K562 (cell line): ENCODE results near the gene THADA.

Experiments used
- HIVEP1 ChIP-seq: fragments of 250-450 bp; sonication (Bioruptor Pico); IDR thresholded peaks from 2 replicates; pipeline ENCODE4 v1.4.0; 2020; ENCODE audit warnings: mild to moderate bottlenecking
- PCBP1 ChIP-seq: fragments of 200-400 bp; formaldehyde crosslinking; IDR thresholded peaks from 2 replicates; pipeline ENCODE4 v1.6.1; 2018; ENCODE audit warnings: mild to moderate bottlenecking, low read depth, low read length; ENCODE audit not compliant: poor library complexity, severe bottlenecking
- RNF2 ChIP-seq: sonication (generic); IDR thresholded peaks from 2 replicates; pipeline ENCODE4 v1.6.1; 2016
- TF ChIP-seq, protein P1 (sequence below): sonication (generic); formaldehyde crosslinking; IDR thresholded peaks from 2 replicates; pipeline ENCODE4 v1.8.1; 2023; ENCODE audit warnings: mild to moderate bottlenecking, missing genetic modification reagents, moderate library complexity
- TF ChIP-seq, protein P2 (sequence below), 3 experiments: IDR thresholded peaks in 2 of 3; conservative IDR thresholded peaks in 1 of 3; 2 replicates each; pipeline ENCODE4 v1.5.1; 2011 to 2012; ENCODE audit warnings: low read length in 3 of 3, mild to moderate bottlenecking in 3 of 3, control low read depth in 2 of 3, improper control_type of control experiment in 1 of 3, inconsistent platforms in 1 of 3, low read depth in 1 of 3, mixed read lengths in 1 of 3, moderate library complexity in 1 of 3; ENCODE audit not compliant: insufficient read depth in 2 of 3

- no peak for TF ChIP-seq RNF2
- TF ChIP-seq, protein P1, sequence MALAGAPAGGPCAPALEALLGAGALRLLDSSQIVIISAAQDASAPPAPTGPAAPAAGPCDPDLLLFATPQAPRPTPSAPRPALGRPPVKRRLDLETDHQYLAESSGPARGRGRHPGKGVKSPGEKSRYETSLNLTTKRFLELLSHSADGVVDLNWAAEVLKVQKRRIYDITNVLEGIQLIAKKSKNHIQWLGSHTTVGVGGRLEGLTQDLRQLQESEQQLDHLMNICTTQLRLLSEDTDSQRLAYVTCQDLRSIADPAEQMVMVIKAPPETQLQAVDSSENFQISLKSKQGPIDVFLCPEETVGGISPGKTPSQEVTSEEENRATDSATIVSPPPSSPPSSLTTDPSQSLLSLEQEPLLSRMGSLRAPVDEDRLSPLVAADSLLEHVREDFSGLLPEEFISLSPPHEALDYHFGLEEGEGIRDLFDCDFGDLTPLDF: no peak
- TF ChIP-seq, protein P2, sequence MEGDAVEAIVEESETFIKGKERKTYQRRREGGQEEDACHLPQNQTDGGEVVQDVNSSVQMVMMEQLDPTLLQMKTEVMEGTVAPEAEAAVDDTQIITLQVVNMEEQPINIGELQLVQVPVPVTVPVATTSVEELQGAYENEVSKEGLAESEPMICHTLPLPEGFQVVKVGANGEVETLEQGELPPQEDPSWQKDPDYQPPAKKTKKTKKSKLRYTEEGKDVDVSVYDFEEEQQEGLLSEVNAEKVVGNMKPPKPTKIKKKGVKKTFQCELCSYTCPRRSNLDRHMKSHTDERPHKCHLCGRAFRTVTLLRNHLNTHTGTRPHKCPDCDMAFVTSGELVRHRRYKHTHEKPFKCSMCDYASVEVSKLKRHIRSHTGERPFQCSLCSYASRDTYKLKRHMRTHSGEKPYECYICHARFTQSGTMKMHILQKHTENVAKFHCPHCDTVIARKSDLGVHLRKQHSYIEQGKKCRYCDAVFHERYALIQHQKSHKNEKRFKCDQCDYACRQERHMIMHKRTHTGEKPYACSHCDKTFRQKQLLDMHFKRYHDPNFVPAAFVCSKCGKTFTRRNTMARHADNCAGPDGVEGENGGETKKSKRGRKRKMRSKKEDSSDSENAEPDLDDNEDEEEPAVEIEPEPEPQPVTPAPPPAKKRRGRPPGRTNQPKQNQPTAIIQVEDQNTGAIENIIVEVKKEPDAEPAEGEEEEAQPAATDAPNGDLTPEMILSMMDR (IDR thresholded peaks at IDR 0.05 in 2 of 3, conservative IDR thresholded peaks at IDR 0.05 in 1 of 3; ENCODE audit: insufficient read depth in 2 of 3, low read depth in 1 of 3, low read length in 3 of 3): no peak
- no peak for TF ChIP-seq HIVEP1 (CRISPR knock-in tag)
- TF ChIP-seq PCBP1: no peak
Measured at GRCh38 chr2:43491065-43491639, 104.7 kb downstream of the THADA start.
